Stomach (tissue), 4 donors: ENCODE results near the gene GUCY1A2.

ENCODE experiments used
- CTCF ChIP-seq, 7 experiments: fragments of 450-650 bp in 4 of 7; fragments of 200-600 bp in 3 of 7; sonication (generic) in 3 of 7; IDR thresholded peaks; one replicate each; pipeline ENCODE4 v1.5.1; 2016 to 2019; ENCODE audit warnings: antibody characterized with exemption in 7 of 7, control low read depth in 2 of 7, mild to moderate bottlenecking in 1 of 7
- POLR2A ChIP-seq, 4 donors: fragments of 450-650 bp; IDR thresholded peaks; one replicate each; pipeline ENCODE4 v1.6.1; 2016; ENCODE audit warnings: antibody characterized with exemption in 4 of 4, control low read depth in 2 of 4, mild to moderate bottlenecking in 1 of 4, moderate library complexity in 1 of 4
- POLR2AphosphoS5 ChIP-seq, 3 donors: sonication (generic); formaldehyde crosslinking; IDR thresholded peaks; one replicate each; pipeline ENCODE4 v1.6.1; 2016; ENCODE audit warnings: antibody characterized with exemption in 3 of 3

DNA sequence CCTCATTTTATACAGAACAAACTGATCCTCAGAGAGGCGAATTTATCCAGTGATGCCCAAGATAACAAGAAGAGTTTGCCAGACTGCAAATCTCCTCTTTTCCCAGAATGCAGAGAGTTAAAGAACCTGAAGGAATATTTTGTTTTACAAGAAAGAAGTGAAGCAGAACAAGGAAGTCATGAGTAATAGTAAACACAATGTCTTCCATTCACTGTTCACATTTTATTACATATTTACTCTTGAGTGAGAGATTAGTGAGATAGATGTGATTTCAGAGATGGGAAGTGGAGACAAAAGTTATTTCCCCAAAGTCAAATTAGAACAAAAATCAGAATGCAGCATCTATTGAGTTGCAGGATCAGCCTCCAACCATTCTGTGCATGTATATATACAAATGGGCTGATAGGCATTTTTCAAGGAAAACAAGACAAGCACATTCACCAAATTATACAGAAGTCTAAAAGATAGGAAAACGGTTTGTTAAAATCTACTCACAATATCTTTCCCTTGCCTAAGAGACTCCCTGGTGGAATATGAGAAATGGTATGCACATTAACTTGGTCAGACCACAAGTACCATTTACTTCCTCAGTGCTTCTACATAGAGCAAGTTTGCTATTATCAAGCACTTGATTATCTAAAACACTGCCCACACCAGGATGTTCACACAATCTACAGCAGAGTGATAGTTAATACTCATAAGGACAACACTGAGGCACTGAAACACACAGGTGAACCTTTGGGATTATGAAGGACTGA, 12.0 kb downstream of the GUCY1A2 start:
- TF ChIP-seq CTCF (IDR thresholded peaks at IDR 0.05), result no peak
- TF ChIP-seq POLR2A (IDR thresholded peaks at IDR 0.05), result no peak
- no peak for TF ChIP-seq POLR2AphosphoS5 (IDR thresholded peaks at IDR 0.05)
